Measurements from ENCODE around the gene ADAM8. TPM values are rescaled to one million over a fixed set of nuclear protein-coding genes. Genes with fewer than 3 reads are reported as not detected.
A peak's percentile ranks its signal among the peaks of the same experiment; 100 is the strongest.

Gene ADAM8
- total RNA-seq, 2 donors from 2014 or later: 0.82 to 1.5 TPM

DNA sequence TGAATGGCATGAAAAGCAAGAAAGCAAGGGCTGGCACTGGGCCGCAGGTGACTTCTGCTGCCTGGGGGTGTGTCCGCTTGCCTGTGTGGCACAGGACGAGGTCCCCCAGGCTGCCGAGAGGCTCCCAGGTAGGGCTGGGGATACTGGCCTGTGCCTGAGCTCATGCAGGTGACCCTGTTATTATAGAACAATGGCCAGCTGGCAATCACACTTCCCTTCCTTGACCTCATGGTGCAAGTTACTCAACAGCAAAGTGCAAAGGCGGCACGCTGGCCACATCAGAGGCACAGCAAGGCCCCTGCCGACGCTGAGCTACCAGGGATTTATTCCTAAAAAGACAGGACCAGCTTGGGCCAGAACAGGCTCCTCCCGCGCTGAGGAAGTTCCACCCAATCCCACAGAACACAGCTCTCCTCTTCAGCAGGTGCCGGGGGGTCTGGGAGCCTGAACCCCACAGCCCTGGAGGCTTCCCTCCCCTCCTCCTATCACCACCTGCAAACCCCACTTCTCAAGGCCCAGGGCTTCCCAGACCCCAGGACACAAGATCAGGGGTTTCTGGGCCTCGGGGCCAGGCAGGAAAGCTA is 1.4 kb upstream of the ADAM8 start:
- DNase-seq (ENCODE audit: low spot score): no peak
- no peak overlapping the region for H3K4me3 ChIP-seq

DNA sequence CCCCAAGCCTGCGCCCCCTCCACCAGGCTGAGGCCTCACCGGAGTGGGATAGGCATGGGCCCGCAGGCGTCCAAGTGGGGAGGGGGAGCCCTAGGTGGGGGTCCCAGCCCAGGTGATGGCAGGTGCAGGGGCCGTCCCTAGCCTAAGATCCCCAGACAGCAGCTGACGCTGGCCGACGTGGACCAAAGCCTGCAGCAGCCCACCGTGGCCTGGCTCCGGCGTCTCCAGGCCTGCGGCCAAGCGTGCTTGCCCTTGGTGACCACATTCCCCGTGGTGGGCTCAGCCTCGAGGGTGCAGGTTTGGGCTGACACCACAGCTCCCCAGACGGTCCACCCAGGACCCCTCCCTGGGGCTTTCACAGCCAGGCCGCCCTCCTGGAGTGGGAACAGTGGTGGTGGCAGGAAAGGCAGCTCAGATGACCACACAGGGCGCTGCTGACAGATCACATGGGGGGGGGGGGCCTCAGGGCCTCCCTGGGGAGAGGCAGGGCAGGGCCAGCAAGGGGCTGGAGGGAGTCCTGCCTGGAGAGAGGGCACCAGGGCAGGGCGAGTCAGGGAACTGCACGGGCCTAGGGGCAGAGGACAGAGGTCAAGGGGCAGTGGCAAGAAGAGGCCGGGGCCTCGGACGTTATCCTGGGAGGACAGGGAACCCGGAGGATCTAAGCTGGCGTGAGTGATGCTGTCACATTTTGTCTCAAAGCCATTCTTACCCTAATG is 767 bp upstream of the ADAM8 start:
- no peaks in the 10 kb centered on the region for H3K9me3 ChIP-seq
- no peak overlapping the region for H3K4me3 ChIP-seq
- no peak overlapping the region for H3K27ac ChIP-seq
- H3K4me1 ChIP-seq: peaks cover 0 to 22% of the 10 kb centered on the region in 2 donors
- TF ChIP-seq, protein P1, sequence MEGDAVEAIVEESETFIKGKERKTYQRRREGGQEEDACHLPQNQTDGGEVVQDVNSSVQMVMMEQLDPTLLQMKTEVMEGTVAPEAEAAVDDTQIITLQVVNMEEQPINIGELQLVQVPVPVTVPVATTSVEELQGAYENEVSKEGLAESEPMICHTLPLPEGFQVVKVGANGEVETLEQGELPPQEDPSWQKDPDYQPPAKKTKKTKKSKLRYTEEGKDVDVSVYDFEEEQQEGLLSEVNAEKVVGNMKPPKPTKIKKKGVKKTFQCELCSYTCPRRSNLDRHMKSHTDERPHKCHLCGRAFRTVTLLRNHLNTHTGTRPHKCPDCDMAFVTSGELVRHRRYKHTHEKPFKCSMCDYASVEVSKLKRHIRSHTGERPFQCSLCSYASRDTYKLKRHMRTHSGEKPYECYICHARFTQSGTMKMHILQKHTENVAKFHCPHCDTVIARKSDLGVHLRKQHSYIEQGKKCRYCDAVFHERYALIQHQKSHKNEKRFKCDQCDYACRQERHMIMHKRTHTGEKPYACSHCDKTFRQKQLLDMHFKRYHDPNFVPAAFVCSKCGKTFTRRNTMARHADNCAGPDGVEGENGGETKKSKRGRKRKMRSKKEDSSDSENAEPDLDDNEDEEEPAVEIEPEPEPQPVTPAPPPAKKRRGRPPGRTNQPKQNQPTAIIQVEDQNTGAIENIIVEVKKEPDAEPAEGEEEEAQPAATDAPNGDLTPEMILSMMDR (IDR thresholded peaks at IDR 0.05): no peak
- peaks cover 34% of the 10 kb centered on the region for H3K36me3 ChIP-seq
- H3K27me3 ChIP-seq: peaks cover 5% of the 10 kb centered on the region in 2 donors
- DNase-seq (ENCODE audit: low spot score): no peak

More for the DNA sequence above, 1.4 kb upstream of the ADAM8 start:
- no peak overlapping the region for H3K27ac ChIP-seq
- peaks cover 0 to 22% of the 10 kb centered on the region in 2 donors for H3K4me1 ChIP-seq
- H3K9me3 ChIP-seq: no peaks in the 10 kb centered on the region
- TF ChIP-seq, protein P1 (IDR thresholded peaks at IDR 0.05): no peak
- H3K36me3 ChIP-seq: peaks cover 40% of the 10 kb centered on the region
- peaks cover 5% of the 10 kb centered on the region in 2 donors for H3K27me3 ChIP-seq

DNA sequence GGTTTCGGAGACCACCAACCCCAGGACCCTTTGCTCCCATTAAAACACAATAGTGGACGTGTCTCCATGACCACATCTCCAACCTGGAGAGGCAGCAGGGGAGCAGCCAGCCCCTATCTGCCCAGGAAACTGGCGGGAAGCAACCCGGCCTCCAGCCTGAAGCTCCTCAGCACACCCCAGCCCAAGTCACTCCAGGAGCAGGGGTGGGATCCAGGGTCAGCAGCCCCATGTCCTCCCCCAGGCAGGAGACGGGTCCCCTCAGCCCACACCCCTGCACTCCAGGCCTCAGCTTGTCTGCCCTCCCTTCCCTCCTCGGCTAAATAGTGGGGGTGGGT is 601 bp downstream of the ADAM8 start:
- Histone ChIP-seq H3K27me3 (peaks cover 5% of the 10 kb centered on the region in 2 donors), H3K4me3 (peak overlapping the region in 1 of 2 donors; percentile 13), H3K4me1 (peaks cover 0 to 22% of the 10 kb centered on the region in 2 donors), H3K36me3 (peaks cover 20% of the 10 kb centered on the region), H3K9me3 (no peaks in the 10 kb centered on the region), H3K27ac (no peak overlapping the region)
- TF ChIP-seq, protein P1 (IDR thresholded peaks at IDR 0.05): no peak
- no peak for DNase-seq (ENCODE audit: low spot score)

DNA sequence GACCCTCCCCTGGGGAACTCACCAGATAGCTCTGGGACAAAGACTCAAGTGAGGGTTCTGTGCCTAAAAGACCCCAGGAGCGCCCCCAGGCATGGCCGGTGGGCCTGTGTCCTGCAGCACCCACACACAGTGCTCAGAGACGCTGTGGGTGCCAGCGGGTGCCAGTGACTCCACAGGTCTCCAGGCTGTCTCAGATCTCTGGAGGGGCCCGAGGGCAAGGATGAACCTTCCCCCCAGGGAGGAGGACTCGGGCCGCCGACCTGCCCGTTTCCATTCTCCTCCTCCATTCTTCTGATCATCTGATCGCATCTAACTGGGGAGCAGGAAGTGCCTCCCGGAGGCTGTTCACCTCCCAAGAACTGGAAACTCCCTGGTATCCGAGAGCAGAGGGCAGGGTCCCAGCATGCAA is 980 bp downstream of the ADAM8 start:
- no peak overlapping the region for H3K27ac ChIP-seq
- TF ChIP-seq, protein P1 (IDR thresholded peaks at IDR 0.05): no peak
- H3K9me3 ChIP-seq: no peaks in the 10 kb centered on the region
- no peak for DNase-seq (ENCODE audit: low spot score)
- peaks cover 0 to 22% of the 10 kb centered on the region in 2 donors for H3K4me1 ChIP-seq
- H3K27me3 ChIP-seq: peaks cover 5% of the 10 kb centered on the region in 2 donors
- peaks cover 18% of the 10 kb centered on the region for H3K36me3 ChIP-seq
- H3K4me3 ChIP-seq: peak overlapping the region in 1 of 2 donors; percentile 13

DNA sequence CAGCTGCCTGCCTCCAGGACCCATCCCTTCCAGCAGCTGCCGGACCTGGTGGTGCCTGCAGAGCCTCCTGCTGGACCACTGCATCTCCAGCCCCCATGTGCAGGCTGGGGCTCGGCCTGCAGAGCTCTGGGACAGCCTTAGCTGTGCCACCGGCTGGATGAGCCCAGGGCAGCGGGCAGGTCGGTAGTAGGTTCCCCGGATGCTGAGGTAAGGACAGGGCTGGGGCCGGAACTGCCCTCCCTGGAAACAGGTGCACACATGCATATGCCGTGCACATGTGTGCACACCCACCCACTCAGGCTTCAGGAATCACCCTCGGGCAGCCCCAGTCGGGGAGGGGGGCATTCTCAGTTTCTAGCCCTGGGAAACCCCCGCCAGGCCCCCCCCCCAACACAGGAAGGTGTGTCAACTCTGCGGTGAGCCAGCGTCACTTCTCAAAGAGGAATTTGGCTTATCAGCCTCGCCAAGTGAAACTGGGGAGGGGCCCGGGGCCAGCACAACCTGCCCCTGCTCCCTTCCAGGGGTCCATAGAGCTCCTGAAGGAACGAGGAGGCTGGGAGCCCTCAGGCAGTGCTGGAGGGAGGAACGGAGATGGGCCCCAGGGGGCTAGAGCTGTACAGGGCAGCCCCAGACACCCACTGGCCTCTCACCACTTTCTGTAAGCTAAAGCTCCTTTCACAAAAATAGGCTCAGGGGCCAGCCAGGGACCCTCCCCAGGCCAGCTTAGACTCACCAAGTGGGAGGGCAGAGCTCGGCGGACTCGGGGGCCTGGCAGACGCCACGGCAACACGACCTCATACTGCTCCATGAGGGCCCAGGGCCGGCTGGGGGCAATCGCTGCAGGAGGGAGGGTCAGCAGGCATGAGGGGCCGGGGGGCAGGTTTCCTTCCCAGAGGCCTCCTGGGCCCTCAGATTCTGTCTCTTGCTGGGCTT is 1.7 kb downstream of the ADAM8 start:
- no peaks in the 10 kb centered on the region for H3K9me3 ChIP-seq

More for the DNA sequence above, 1.7 kb downstream of the ADAM8 start:
- TF ChIP-seq, protein P1 (IDR thresholded peaks at IDR 0.05): no peak
- DNase-seq (ENCODE audit: low spot score): no peak
- peaks cover 12% of the 10 kb centered on the region for H3K36me3 ChIP-seq
- peaks cover 5% of the 10 kb centered on the region in 2 donors for H3K27me3 ChIP-seq
- no peak overlapping the region for H3K4me3 ChIP-seq
- H3K4me1 ChIP-seq: peaks cover 0 to 22% of the 10 kb centered on the region in 2 donors
- H3K27ac ChIP-seq: no peak overlapping the region
